Gastroesophageal sphincter (tissue), 4 donors: Measurements from ENCODE around the gene SACM1L. TPM values are rescaled to one million over a fixed set of nuclear protein-coding genes. Genes with fewer than 3 reads are reported as not detected.

ENCODE experiments used
- ATAC-seq: fragments of 150-250 bp; one replicate; pipeline ENCODE4 v1.9.1; 2016; ENCODE audit warnings: mild to moderate bottlenecking, moderate library complexity
- H3K27ac ChIP-seq, 4 donors: fragments of 200-600 bp; sonication (generic) in 3 of 4; 1 replicate in 3 of 4; 2 replicates in 1 of 4; pipeline ENCODE4 v1.5.1; 2016 to 2019
- H3K27me3 ChIP-seq: fragments of 200-600 bp; sonication (generic); one replicate; pipeline ENCODE4 v1.5.1; 2019
- H3K36me3 ChIP-seq, 2 donors: fragments of 200-600 bp; sonication (generic); one replicate each; pipeline ENCODE4 v1.5.1; 2019; ENCODE audit warnings: control low read depth in 1 of 2
- H3K4me1 ChIP-seq, 3 donors: fragments of 200-600 bp; sonication (generic); 1 replicate in 2 of 3; 2 replicates in 1 of 3; pipeline ENCODE4 v1.5.1; 2016 to 2019; ENCODE audit warnings: control low read depth in 2 of 3
- H3K4me3 ChIP-seq, 2 donors: fragments of 200-600 bp; sonication (generic); one replicate each; pipeline ENCODE4 v1.5.1; 2019; ENCODE audit warnings: mild to moderate bottlenecking in 1 of 2, moderate library complexity in 1 of 2
- H3K9me3 ChIP-seq, 3 donors: fragments of 200-600 bp; sonication (generic); one replicate each; pipeline ENCODE4 v1.5.1; 2017 to 2019; ENCODE audit warnings: control low read depth in 2 of 3
- CTCF ChIP-seq, 4 experiments: fragments of 200-600 bp in 2 of 4; fragments of 450-650 bp in 2 of 4; sonication (generic) in 1 of 4; IDR thresholded peaks; one replicate each; pipeline ENCODE4 v1.5.1; 2017 to 2019; ENCODE audit warnings: antibody characterized with exemption in 4 of 4, mild to moderate bottlenecking in 2 of 4, moderate library complexity in 2 of 4
- EP300 ChIP-seq: sonication (generic); formaldehyde crosslinking; IDR thresholded peaks from one replicate; pipeline ENCODE4 v1.6.1; 2017; ENCODE audit warnings: antibody characterized with exemption, mild to moderate bottlenecking
- POLR2A ChIP-seq, 2 donors: fragments of 450-650 bp; IDR thresholded peaks; one replicate each; pipeline ENCODE4 v1.6.1; 2017; ENCODE audit warnings: antibody characterized with exemption in 2 of 2, mild to moderate bottlenecking in 2 of 2, moderate library complexity in 1 of 2
- POLR2AphosphoS5 ChIP-seq: sonication (generic); formaldehyde crosslinking; IDR thresholded peaks from one replicate; pipeline ENCODE4 v1.6.1; 2017; ENCODE audit warnings: antibody characterized with exemption
- WGBS, 2 donors: methylation state at CpG; one replicate each; pipeline ENCODE4 v1.1.5; 2018; ENCODE audit warnings: low coverage in 1 of 2; 5-methylcytosine and 5-hydroxymethylcytosine counted together
- total RNA-seq, 4 donors: library from RNA; depleted of rRNA; stranded (reverse); fragments of >200 nt; gene quantifications; one replicate each; pipeline ENCODE4 v1.1.0, GENCODE V29; 2016

SACM1L gene
- total RNA-seq, 4 donors from 2014 or later: 31.9 to 52.6 (median 38.2) TPM

GRCh38 chr3:45765958-45766357 is 76.8 kb downstream of the SACM1L start:
- ATAC-seq: no peak
- Histone ChIP-seq H3K36me3 (no peaks in the 10 kb centered on the region), H3K4me3 (no peak overlapping the region), H3K27ac (no peak overlapping the region), H3K4me1 (peaks cover 0 to 4% (median 0%) of the 10 kb centered on the region in 3 donors), H3K27me3 (peaks cover 3% of the 10 kb centered on the region), H3K9me3 (no peaks in the 10 kb centered on the region)
- no peak for TF ChIP-seq CTCF (IDR thresholded peaks at IDR 0.05)
- TF ChIP-seq EP300: no peak
- TF ChIP-seq POLR2AphosphoS5: no peak
- TF ChIP-seq POLR2A (IDR thresholded peaks at IDR 0.05): no peak
- 83 to 100% methylated on average over 2 to 3 of the region's 8 CpGs for WGBS, 2 donors

- no peak overlapping the region for H3K27ac ChIP-seq
- peaks cover 3% of the 10 kb centered on the region for H3K27me3 ChIP-seq
- H3K9me3 ChIP-seq: no peaks in the 10 kb centered on the region
- no peak overlapping the region for H3K4me3 ChIP-seq
- ATAC-seq: no peak
- WGBS, 2 donors: 100% methylated on average over 2 of the region's 9 CpGs; no CpG with 5 or more reads in 1 of the 2 donors
- no peaks in the 10 kb centered on the region for H3K36me3 ChIP-seq
- no peak for TF ChIP-seq POLR2A (IDR thresholded peaks at IDR 0.05)
- TF ChIP-seq POLR2AphosphoS5: no peak
- no peak for TF ChIP-seq CTCF (IDR thresholded peaks at IDR 0.05)
- TF ChIP-seq EP300: no peak
- H3K4me1 ChIP-seq: no peaks in the 10 kb centered on the region
These were observed 82.1 kb downstream of the SACM1L start for GRCh38 chr3:45771166-45771775.

- WGBS, 2 donors: 93 to 100% methylated on average over 2 to 3 of the region's 5 CpGs
- Histone ChIP-seq H3K27me3 (peaks cover 3% of the 10 kb centered on the region), H3K4me3 (no peak overlapping the region), H3K27ac (no peak overlapping the region), H3K4me1 (no peaks in the 10 kb centered on the region), H3K36me3 (no peaks in the 10 kb centered on the region), H3K9me3 (no peaks in the 10 kb centered on the region)
- TF ChIP-seq CTCF (IDR thresholded peaks at IDR 0.05) (no peak), POLR2AphosphoS5 (no peak), POLR2A (IDR thresholded peaks at IDR 0.05) (no peak), EP300 (no peak)
- no peak for ATAC-seq
These were observed 82.6 kb downstream of the SACM1L start for GRCh38 chr3:45771831-45772230.

- H3K4me3 ChIP-seq: no peak overlapping the region
- no peaks in the 10 kb centered on the region for H3K9me3 ChIP-seq
- ATAC-seq: no peak
- H3K4me1 ChIP-seq: no peaks in the 10 kb centered on the region
- no peaks in the 10 kb centered on the region for H3K36me3 ChIP-seq
- no peak for TF ChIP-seq CTCF (IDR thresholded peaks at IDR 0.05)
- TF ChIP-seq POLR2AphosphoS5: no peak
- H3K27ac ChIP-seq: no peak overlapping the region
- H3K27me3 ChIP-seq: peaks cover 3% of the 10 kb centered on the region
- 57 to 84% methylated on average over 2 to 7 of the region's 16 CpGs for WGBS, 2 donors
These were observed 83.3 kb downstream of the SACM1L start for GRCh38 chr3:45772341-45773035.

- Histone ChIP-seq H3K27ac (no peak overlapping the region), H3K9me3 (no peaks in the 10 kb centered on the region), H3K4me3 (no peak overlapping the region), H3K4me1 (no peaks in the 10 kb centered on the region), H3K27me3 (peaks cover 3% of the 10 kb centered on the region), H3K36me3 (no peaks in the 10 kb centered on the region)
- 82 to 87% methylated on average over 3 to 5 of the region's 5 CpGs for WGBS, 2 donors
- no peak for ATAC-seq
- TF ChIP-seq CTCF (IDR thresholded peaks at IDR 0.05) (no peak), POLR2AphosphoS5 (no peak), POLR2A (IDR thresholded peaks at IDR 0.05) (no peak), EP300 (no peak)
These were observed 83.9 kb downstream of the SACM1L start for GRCh38 chr3:45773072-45773471.
